HUES6 (cell line): ENCODE data around the gene AHSA1.

Experiments
- H3K27ac ChIP-seq: 2 replicates; pipeline ENCODE4 v1.7.0; 2013; ENCODE audit warnings: low read depth, mild to moderate bottlenecking, low read length, inconsistent platforms
- H3K27me3 ChIP-seq: 2 replicates; pipeline ENCODE4 v1.6.1; 2013; ENCODE audit warnings: low read length; ENCODE audit not compliant: control insufficient read depth, insufficient read depth
- H3K36me3 ChIP-seq: 2 replicates; pipeline ENCODE4 v1.6.1; 2013; ENCODE audit warnings: low read length; ENCODE audit not compliant: control insufficient read depth, insufficient read depth
- H3K4me1 ChIP-seq: 2 replicates; pipeline ENCODE4 v1.6.1; 2013; ENCODE audit warnings: low read length; ENCODE audit not compliant: control insufficient read depth, insufficient read depth
- H3K4me3 ChIP-seq: 2 replicates; pipeline ENCODE4 v1.5.1; 2013; ENCODE audit warnings: low read depth, low read length
- H3K9ac ChIP-seq: one replicate; pipeline ENCODE4 v1.6.1; 2013; ENCODE audit warnings: mild to moderate bottlenecking, low read length
- H3K9me3 ChIP-seq: 2 replicates; pipeline ENCODE4 v1.6.1; 2013; ENCODE audit warnings: low read depth, low read length; ENCODE audit not compliant: control insufficient read depth, insufficient read depth

AHSA1 gene

DNA sequence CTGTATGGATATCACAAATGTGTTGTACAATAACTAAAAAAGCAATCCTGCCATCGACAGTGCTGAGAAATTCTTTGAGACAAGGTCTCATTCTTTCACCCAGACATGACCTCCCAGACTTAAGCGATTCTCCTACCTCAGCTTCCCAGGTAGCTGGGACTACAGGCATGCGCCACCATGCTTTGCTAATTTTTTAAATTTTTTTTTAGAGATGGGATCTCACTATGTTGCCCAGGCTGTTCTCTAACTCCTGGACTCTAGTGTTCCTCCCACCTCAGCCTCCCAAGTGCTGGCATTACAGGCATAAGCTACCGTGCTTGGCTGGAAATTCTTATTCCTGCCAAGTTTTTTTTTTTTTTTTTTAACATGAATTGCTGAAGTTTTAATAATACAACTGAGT lies 18.0 kb upstream of the AHSA1 start:
- no peak overlapping the region for H3K4me3 ChIP-seq
- H3K27ac ChIP-seq: no peak overlapping the region
- H3K36me3 ChIP-seq: peaks cover 65% of the 10 kb centered on the region
- no peak overlapping the region for H3K9ac ChIP-seq
- H3K27me3 ChIP-seq: no peaks in the 10 kb centered on the region
- H3K9me3 ChIP-seq: no peaks in the 10 kb centered on the region
- no peaks in the 10 kb centered on the region for H3K4me1 ChIP-seq

GRCh38 chr14:77442196-77442595 lies 15.7 kb upstream of the AHSA1 start:
- Histone ChIP-seq H3K36me3 (peaks cover 54% of the 10 kb centered on the region), H3K9ac (no peak overlapping the region), H3K27ac (no peak overlapping the region), H3K4me3 (no peak overlapping the region), H3K9me3 (no peaks in the 10 kb centered on the region), H3K4me1 (no peaks in the 10 kb centered on the region), H3K27me3 (no peaks in the 10 kb centered on the region)

DNA sequence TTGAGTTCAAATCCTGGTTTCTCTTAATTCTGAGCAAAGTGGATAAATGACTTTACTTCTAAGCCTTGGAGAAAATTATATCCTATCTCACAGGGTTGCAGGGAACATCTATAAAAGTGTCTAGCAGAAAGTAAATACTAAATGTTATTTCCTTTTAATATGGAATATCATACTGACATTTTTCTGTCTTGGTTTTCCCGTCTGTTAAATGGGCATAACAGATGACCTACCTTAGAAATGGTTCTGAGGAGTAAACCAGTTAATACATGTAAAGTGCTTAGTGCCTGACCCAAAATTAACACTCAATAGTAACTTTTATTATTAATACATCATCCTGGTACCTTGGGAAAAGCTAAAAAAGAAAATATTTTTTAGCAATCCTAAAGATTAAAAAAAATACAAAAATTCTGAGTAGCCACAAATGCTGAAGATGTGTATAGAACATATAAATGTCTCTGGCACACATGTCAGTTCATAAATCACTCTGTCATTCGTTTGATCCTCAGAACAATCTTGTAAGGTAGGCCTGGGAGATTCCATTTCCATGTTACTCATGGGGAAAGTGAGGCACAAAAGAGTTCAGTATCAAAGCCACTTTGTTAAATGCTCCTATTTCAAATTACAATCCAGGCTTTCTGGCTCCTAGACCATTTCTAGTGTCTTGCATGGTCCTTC lies 1.8 kb upstream of the AHSA1 start:
- Histone ChIP-seq H3K4me3 (peak overlapping the region; percentile 70), H3K9ac (no peak overlapping the region), H3K36me3 (peaks cover 32% of the 10 kb centered on the region), H3K9me3 (no peaks in the 10 kb centered on the region), H3K27ac (no peak overlapping the region), H3K4me1 (peaks cover 7% of the 10 kb centered on the region; the same call in 1 of the 2 replicates), H3K27me3 (no peaks in the 10 kb centered on the region)

DNA sequence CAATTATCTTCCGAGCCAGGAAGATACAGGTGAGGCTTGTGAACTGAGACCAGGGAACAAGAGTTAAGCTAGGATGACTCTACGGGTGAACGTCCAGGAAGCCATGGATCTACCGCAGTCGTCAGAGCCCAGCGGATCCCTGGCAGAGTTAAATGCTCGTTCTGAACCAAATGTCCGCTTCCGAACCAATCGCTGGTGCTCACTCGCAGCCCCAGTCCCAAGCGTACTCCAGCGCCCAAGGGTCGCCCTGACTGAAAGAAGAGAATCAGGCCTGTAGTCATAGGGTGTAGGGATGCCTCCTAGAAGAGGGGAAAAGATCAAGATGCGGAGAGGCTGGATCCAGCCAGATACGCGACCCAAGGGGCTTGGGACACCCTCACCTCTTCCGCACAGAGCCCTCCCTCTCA lies 775 bp upstream of the AHSA1 start:
- H3K36me3 ChIP-seq: peaks cover 32% of the 10 kb centered on the region
- peak overlapping the region; percentile 85 for H3K9ac ChIP-seq
- no peak overlapping the region for H3K27ac ChIP-seq
- H3K4me1 ChIP-seq: peaks cover 7% of the 10 kb centered on the region; the same call in 1 of the 2 replicates
- H3K27me3 ChIP-seq: no peaks in the 10 kb centered on the region
- no peaks in the 10 kb centered on the region for H3K9me3 ChIP-seq
- H3K4me3 ChIP-seq: peak overlapping the region; percentile 70

GRCh38 chr14:77458249-77458950 lies 507 bp downstream of the AHSA1 start:
- H3K4me3 ChIP-seq: peak overlapping the region; percentile 70
- peaks cover 38% of the 10 kb centered on the region for H3K36me3 ChIP-seq
- peaks cover 7% of the 10 kb centered on the region; the same call in 1 of the 2 replicates for H3K4me1 ChIP-seq
- peak overlapping the region; percentile 76 for H3K27ac ChIP-seq
- H3K9ac ChIP-seq: peak overlapping the region; percentile 85
- no peaks in the 10 kb centered on the region for H3K27me3 ChIP-seq
- no peaks in the 10 kb centered on the region for H3K9me3 ChIP-seq

DNA sequence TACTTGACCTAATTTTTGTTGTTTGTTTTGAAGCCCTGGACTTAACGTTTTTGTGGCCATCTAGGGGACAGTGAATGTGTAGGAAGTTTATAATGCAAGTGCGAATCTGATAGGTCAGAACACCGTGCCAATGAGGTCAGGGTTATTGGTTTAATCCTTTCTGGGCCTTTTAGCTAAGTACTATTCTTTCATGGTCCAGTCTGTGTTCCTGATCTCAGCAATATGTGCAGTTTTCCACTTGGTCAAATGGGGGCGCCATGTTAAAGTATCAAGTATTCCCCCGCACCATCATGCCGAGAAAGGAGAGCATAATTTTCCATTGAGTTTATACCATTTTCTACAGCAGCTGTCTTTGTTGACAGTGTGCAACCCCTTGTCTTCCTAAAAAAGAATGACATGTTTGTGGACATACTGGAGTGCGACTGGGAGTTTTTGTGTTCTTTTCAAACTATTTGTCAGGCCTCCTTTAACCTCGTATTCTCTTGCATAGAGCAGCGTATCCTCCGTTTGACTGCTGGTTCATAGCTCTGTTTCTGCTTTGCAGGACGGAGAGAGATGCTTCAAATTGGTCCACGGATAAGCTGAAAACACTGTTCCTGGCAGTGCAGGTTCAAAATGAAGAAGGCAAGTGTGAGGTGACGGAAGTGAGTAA lies 1.3 kb downstream of the AHSA1 start:
- no peak overlapping the region for H3K27ac ChIP-seq
- peaks cover 45% of the 10 kb centered on the region for H3K36me3 ChIP-seq
- no peaks in the 10 kb centered on the region for H3K27me3 ChIP-seq
- peaks cover 7% of the 10 kb centered on the region; the same call in 1 of the 2 replicates for H3K4me1 ChIP-seq
- peak overlapping the region; percentile 85 for H3K9ac ChIP-seq
- no peaks in the 10 kb centered on the region for H3K9me3 ChIP-seq
- H3K4me3 ChIP-seq: peak overlapping the region; percentile 70

- Histone ChIP-seq H3K36me3 (peaks cover 65% of the 10 kb centered on the region), H3K4me1 (peaks cover 21% of the 10 kb centered on the region), H3K9ac (no peak overlapping the region), H3K27ac (no peak overlapping the region), H3K9me3 (no peaks in the 10 kb centered on the region), H3K27me3 (no peaks in the 10 kb centered on the region), H3K4me3 (no peak overlapping the region)
Measured at GRCh38 chr14:77467801-77468200, 9.9 kb downstream of the AHSA1 start.

GRCh38 chr14:77469067-77469505 lies 11.2 kb downstream of the AHSA1 start:
- Histone ChIP-seq H3K9ac (no peak overlapping the region), H3K27me3 (no peaks in the 10 kb centered on the region), H3K4me1 (peaks cover 24% of the 10 kb centered on the region), H3K4me3 (no peak overlapping the region), H3K27ac (no peak overlapping the region), H3K9me3 (no peaks in the 10 kb centered on the region), H3K36me3 (peaks cover 53% of the 10 kb centered on the region)

DNA sequence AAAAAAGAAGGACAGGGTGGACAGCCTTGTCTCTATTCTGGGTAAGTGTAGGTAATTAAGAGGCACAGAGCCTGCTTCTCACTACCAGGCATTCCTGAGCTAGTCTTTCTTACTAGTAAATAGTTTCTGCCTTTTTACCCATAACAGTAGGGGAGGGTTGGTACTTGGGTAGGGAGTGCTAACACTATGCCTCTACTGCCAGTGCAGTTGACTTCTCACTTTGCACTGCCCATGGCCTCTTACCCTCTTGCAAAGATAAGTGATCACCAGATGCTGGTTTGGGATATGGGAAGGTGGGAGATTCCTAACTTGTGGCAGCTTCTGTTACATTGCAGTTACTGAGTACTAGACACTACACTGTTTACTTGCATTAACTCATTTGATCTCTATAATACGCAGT lies 11.6 kb downstream of the AHSA1 start:
- peaks cover 49% of the 10 kb centered on the region for H3K36me3 ChIP-seq

GRCh38 chr14:77470224-77470870 lies 12.5 kb downstream of the AHSA1 start:
- no peak overlapping the region for H3K9ac ChIP-seq
- H3K4me3 ChIP-seq: no peak overlapping the region
- H3K27me3 ChIP-seq: no peaks in the 10 kb centered on the region
- peaks cover 41% of the 10 kb centered on the region for H3K36me3 ChIP-seq
- no peak overlapping the region for H3K27ac ChIP-seq
- H3K4me1 ChIP-seq: peaks cover 24% of the 10 kb centered on the region
- H3K9me3 ChIP-seq: no peaks in the 10 kb centered on the region

More for the DNA sequence above, 11.6 kb downstream of the AHSA1 start:
- Histone ChIP-seq H3K4me3 (no peak overlapping the region), H3K27ac (no peak overlapping the region), H3K27me3 (no peaks in the 10 kb centered on the region), H3K9me3 (no peaks in the 10 kb centered on the region), H3K4me1 (peaks cover 24% of the 10 kb centered on the region), H3K9ac (no peak overlapping the region)
